GM18498 (cell line): ENCODE measurements around the gene NSA2.

Experiments used
- ATAC-seq: cut with Tn5 transposase; IDR thresholded peaks from one replicate; pipeline ENCODE4 v1.9.1; 2021; ENCODE audit warnings: mild to moderate bottlenecking, moderate library complexity; ENCODE audit not compliant: unreplicated experiment

NSA2 gene

DNA sequence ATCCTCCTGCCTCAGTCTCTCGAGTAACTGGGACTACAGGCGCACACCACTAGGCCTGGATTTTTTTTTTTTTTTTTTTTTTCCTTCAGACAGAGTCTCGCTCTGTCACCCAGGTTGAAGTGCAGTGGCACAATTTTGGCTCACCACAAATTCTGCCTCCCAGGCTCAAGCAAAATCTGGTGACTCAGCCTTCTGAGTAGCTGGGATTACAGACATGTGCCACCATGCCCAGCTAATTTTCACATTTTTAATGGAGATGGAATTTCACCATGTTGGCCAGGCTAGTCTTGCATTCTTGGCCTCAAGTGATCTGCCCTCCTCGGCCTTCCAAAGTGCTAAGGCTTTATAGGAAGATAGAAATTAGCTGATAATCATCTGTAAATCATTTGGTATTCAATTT lies 43.9 kb downstream of the NSA2 start:
- ATAC-seq = no peak

DNA sequence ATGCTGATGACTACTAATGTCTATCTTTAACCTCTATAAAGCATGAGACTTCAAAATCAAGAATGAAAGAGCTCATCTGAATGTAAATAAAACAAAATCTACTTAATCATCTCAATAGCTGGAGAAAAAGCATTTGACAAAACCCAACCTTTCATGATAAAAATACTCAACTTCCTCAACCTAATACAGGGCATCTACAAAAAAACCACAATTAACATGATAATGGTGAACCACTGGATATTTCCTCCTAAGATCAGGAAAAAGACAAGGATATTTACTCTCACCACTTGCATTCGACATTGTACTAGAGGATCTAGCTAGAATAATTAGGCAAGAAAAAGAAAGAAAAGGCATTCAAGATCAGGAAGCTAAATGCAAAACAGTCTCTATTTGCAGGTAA lies 49.8 kb downstream of the NSA2 start:
- ATAC-seq = no peak

DNA sequence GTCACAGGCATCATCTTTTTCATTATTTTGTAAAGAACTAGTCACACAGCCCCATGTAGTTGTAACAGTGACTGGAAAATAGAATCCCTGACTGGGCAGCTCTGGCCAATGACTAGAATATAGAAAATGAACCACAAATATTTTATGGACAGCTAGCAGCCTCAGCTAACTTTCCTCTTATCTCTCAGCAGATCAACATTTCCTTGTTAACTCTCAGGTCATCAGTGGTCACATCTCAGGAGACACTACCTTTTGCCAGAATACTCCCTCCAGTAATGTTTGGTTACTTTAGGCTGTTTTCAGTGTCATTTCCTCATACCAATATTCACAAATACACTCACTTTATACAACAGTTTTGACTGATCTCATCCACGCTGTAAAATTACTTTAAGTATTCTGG lies 55.2 kb downstream of the NSA2 start:
- no peak for ATAC-seq

- no peak for ATAC-seq
Measured at GRCh38 chr5:74829413-74829812, 62.4 kb downstream of the NSA2 start.
